ENCODE results near the gene FMNL1.

DNA sequence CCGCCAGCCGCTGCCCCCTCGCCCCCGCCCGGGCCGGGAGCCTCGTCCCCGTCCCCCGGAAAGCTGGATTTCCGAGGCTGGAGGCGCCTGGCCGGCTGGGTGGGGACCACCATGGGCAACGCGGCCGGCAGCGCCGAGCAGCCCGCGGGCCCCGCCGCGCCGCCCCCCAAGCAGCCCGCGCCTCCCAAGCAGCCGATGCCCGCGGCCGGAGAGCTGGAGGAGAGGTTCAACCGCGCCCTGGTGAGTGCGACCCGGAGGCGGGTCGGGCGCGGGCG is 266 bp downstream of the FMNL1 start:
- TF ChIP-seq, protein P1, sequence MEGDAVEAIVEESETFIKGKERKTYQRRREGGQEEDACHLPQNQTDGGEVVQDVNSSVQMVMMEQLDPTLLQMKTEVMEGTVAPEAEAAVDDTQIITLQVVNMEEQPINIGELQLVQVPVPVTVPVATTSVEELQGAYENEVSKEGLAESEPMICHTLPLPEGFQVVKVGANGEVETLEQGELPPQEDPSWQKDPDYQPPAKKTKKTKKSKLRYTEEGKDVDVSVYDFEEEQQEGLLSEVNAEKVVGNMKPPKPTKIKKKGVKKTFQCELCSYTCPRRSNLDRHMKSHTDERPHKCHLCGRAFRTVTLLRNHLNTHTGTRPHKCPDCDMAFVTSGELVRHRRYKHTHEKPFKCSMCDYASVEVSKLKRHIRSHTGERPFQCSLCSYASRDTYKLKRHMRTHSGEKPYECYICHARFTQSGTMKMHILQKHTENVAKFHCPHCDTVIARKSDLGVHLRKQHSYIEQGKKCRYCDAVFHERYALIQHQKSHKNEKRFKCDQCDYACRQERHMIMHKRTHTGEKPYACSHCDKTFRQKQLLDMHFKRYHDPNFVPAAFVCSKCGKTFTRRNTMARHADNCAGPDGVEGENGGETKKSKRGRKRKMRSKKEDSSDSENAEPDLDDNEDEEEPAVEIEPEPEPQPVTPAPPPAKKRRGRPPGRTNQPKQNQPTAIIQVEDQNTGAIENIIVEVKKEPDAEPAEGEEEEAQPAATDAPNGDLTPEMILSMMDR (IDR thresholded peaks at IDR 0.05) = no peak
- no peak for TF ChIP-seq POLR2A (IDR thresholded peaks at IDR 0.05)
